HepG2 (cell line): ENCODE measurements around the gene WDFY1. TPM values are rescaled to one million over a fixed set of nuclear protein-coding genes. Genes with fewer than 3 reads are reported as not detected.

ENCODE experiments used
- ATF3 ChIP-seq: sonication (generic); formaldehyde crosslinking; IDR thresholded peaks from 2 replicates; pipeline ENCODE4 v1.4.0; 2020; ENCODE audit warnings: missing genetic modification reagents
- EP300 ChIP-seq, 3 experiments: sonication (generic) in 1 of 3; formaldehyde crosslinking in 1 of 3; IDR thresholded peaks; 2 replicates each; pipeline versions ENCODE4 v1.5.1 to v1.6.1; 2011 to 2020; ENCODE audit warnings: low read depth in 2 of 3, low read length in 2 of 3, borderline replicate concordance in 1 of 3, improper control_type of control experiment in 1 of 3, mild to moderate bottlenecking in 1 of 3, missing genetic modification reagents in 1 of 3, moderate library complexity in 1 of 3
- HNRNPK ChIP-seq: fragments of 200-400 bp; formaldehyde crosslinking; IDR thresholded peaks from 2 replicates; pipeline ENCODE4 v1.6.1; 2018; ENCODE audit warnings: low read length, low read depth, moderate library complexity, mild to moderate bottlenecking; ENCODE audit not compliant: poor library complexity, severe bottlenecking
- ISL2 ChIP-seq: sonication (generic); formaldehyde crosslinking; IDR thresholded peaks from 2 replicates; pipeline ENCODE4 v1.5.0; 2020; ENCODE audit warnings: missing genetic modification reagents
- JUNB ChIP-seq: sonication (generic); formaldehyde crosslinking; IDR thresholded peaks from 2 replicates; pipeline ENCODE4 v1.8.0; 2022; ENCODE audit warnings: missing genetic modification reagents, mild to moderate bottlenecking, borderline replicate concordance
- MBD4 ChIP-seq: IDR thresholded peaks from 2 replicates; pipeline ENCODE4 v1.6.1; 2012; ENCODE audit warnings: low read length, inconsistent platforms, borderline replicate concordance
- NCOR1 ChIP-seq: fragments of 200-600 bp; sonication (generic); IDR thresholded peaks from 2 replicates; pipeline ENCODE4 v1.7.0; 2017; ENCODE audit warnings: antibody characterized with exemption, low read length, borderline replicate concordance
- NR2F6 ChIP-seq, 2 experiments: IDR thresholded peaks; 2 replicates each; pipeline ENCODE4 v1.6.1; 2016; ENCODE audit warnings: antibody characterized with exemption in 1 of 2, mild to moderate bottlenecking in 1 of 2
- POGZ ChIP-seq: sonication (generic); formaldehyde crosslinking; IDR thresholded peaks from 2 replicates; pipeline ENCODE4 v1.4.0; 2020; ENCODE audit warnings: mild to moderate bottlenecking, missing genetic modification reagents
- RARA ChIP-seq: IDR thresholded peaks from 2 replicates; pipeline ENCODE4 v1.6.1; 2016; ENCODE audit warnings: missing genetic modification reagents, missing compliant biosample characterization
- RXRA ChIP-seq: sonication (generic); formaldehyde crosslinking; IDR thresholded peaks from 2 replicates; pipeline ENCODE4 v1.5.1; 2020; ENCODE audit warnings: missing genetic modification reagents
- SMARCE1 ChIP-seq: fragments of 450-650 bp; IDR thresholded peaks from 2 replicates; pipeline ENCODE4 v1.6.1; 2017; ENCODE audit warnings: borderline replicate concordance
- SMC3 ChIP-seq: IDR thresholded peaks from 2 replicates; pipeline ENCODE4 v1.6.1; 2011; ENCODE audit warnings: low read length, improper control_type of control experiment
- SOX13 ChIP-seq, 3 experiments: fragments of 450-650 bp in 1 of 3; sonication (generic) in 1 of 3; formaldehyde crosslinking in 1 of 3; IDR thresholded peaks in 2 of 3; conservative IDR thresholded peaks in 1 of 3; 2 replicates each; pipeline versions ENCODE4 v1.5.0 to v1.6.1; 2016 to 2020; ENCODE audit warnings: antibody characterized with exemption in 1 of 3, mild to moderate bottlenecking in 1 of 3, missing compliant biosample characterization in 1 of 3, missing genetic modification reagents in 1 of 3, moderate library complexity in 1 of 3
- TBX3 ChIP-seq: fragments of 450-650 bp; IDR thresholded peaks from 2 replicates; pipeline ENCODE4 v1.6.1; 2017; ENCODE audit warnings: antibody characterized with exemption, mild to moderate bottlenecking, inconsistent platforms, borderline replicate concordance
- ZBTB20 ChIP-seq: sonication (generic); formaldehyde crosslinking; IDR thresholded peaks from 2 replicates; pipeline ENCODE4 v1.8.1; 2023; ENCODE audit warnings: missing genetic modification reagents, low read depth, mild to moderate bottlenecking, borderline replicate concordance
- ZFP90 ChIP-seq: sonication (generic); formaldehyde crosslinking; IDR thresholded peaks from 2 replicates; pipeline ENCODE4 v1.8.0; 2022; ENCODE audit warnings: missing genetic modification reagents, mild to moderate bottlenecking, inconsistent platforms, borderline replicate concordance
- ZNF232 ChIP-seq: sonication (generic); formaldehyde crosslinking; IDR thresholded peaks from 2 replicates; pipeline ENCODE4 v1.4.0; 2020; ENCODE audit warnings: missing genetic modification reagents, borderline replicate concordance
- ZNF839 ChIP-seq: sonication (generic); formaldehyde crosslinking; IDR thresholded peaks from 2 replicates; pipeline ENCODE4 v1.4.0; 2020; ENCODE audit warnings: missing genetic modification reagents, mild to moderate bottlenecking, borderline replicate concordance
- ZXDC ChIP-seq: sonication (generic); formaldehyde crosslinking; IDR thresholded peaks from 2 replicates; pipeline ENCODE4 v1.5.0; 2020; ENCODE audit warnings: mild to moderate bottlenecking, missing genetic modification reagents
- polyA plus RNA-seq, 8 experiments: library from polyadenylated mRNA; depleted of rRNA in 3 of 8; stranded (reverse) in 7 of 8; unstranded in 1 of 8; fragments of >200 nt; fragmentation: Illumina TruSeq in 4 of 8; extraction: Trizol in 4 of 8; gene quantifications; 2 replicates each; pipeline versions ENCODE4 v1.2.1 to v1.2.3, GENCODE V29; 2011 to 2016; ENCODE audit warnings: low read depth in 4 of 8, missing spikeins in 1 of 8, mixed read lengths in 1 of 8; ENCODE audit not compliant: insufficient read depth in 1 of 8
- total RNA-seq, 5 experiments: library from RNA; depleted of rRNA; stranded (reverse); fragments of >200 nt; fragmentation: Illumina TruSeq; extraction: Trizol; gene quantifications; 2 replicates each; pipeline ENCODE4 v1.2.3, GENCODE V29; 2016; ENCODE audit warnings: low read depth in 1 of 5
- TF ChIP-seq, protein P1 (sequence below): sonication (generic); formaldehyde crosslinking; IDR thresholded peaks from 2 replicates; pipeline ENCODE4 v1.4.0; 2020; ENCODE audit warnings: missing genetic modification reagents

Gene WDFY1
- total and polyA plus RNA-seq, 2 of the 13 experiments (the other 11 are each of a cell fraction or from before 2014, with no cell fraction given) = 77.0 to 78.4 TPM

DNA sequence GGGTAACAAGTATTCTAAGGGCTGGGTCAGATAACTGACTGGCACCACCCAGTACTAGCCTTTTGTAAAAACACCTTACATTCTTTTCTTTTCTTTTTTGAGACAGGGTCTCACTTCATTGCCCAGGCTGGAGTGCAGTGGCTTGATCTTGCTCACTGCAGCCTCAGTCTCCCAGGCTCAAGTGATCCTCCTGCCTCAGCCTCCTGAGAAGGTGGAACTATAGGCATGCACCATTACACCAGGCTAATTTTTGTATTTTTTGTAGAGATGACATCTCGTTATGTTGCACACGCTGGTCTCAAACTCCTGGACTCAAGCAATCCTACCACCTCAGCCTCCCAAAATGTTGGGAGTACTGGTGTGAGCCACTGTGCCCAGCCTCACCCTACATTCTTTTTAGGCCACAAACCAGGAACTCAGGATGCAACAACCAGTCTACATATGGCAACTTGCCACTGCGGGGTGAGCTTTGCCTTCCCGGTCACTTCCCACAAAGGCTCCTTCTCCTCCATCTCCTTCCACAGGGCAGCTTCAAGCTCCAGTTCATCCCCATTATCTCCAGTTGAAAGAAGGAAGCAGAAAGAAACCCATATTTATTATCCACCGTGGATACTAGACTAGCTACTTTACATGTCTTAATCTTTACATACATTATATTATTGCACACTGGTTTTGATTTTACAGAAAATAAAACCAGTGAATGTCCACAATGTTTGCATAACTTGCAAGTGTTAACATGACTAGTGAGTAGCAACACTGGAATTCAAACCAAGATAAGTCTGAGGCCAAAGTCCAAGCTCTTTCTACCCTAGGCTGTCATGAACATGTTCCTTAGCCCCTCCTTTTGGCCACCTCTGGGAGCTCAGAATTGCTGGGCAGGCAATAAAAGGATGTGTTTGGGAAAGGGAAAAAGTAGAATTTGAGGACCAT is 84.1 kb downstream of the WDFY1 start (continued):
- TF ChIP-seq ZNF839 (CRISPR knock-in tag) (no peak), MBD4 (peak; percentile 31; the same call in 1 of the 2 replicates), ATF3 (CRISPR knock-in tag) (peak; percentile 72; the same call in 1 of the 2 replicates), NR2F6 (IDR thresholded peaks at IDR 0.05) (no peak), NR2F6 (CRISPR knock-in tag; IDR thresholded peaks at IDR 0.05) (peak; percentile 32; the same call in 1 of the 2 replicates), NCOR1 (peak; percentile 62; the same call in 1 of the 2 replicates), EP300 (IDR thresholded peaks at IDR 0.05; ENCODE audit: low read depth in 2 of 2, low read length in 2 of 2) (peak; percentile 62 to 89; a peak in 3 of 4 replicates), EP300 (CRISPR knock-in tag; IDR thresholded peaks at IDR 0.05; ENCODE audit: borderline replicate concordance) (peak; percentile 68; the same call in 1 of the 2 replicates), TBX3 (peak; percentile 49), JUNB (peak; percentile 82; the same call in 1 of the 2 replicates), POGZ (CRISPR knock-in tag) (peak; percentile 41; the same call in 1 of the 2 replicates), SOX13 (IDR thresholded peaks at IDR 0.05) (no peak), SOX13 (CRISPR knock-in tag; conservative IDR thresholded peaks at IDR 0.05 in 1 of 2, IDR thresholded peaks at IDR 0.05 in 1 of 2) (peak in 1 of 2 experiments; percentile 51; a peak in 1 of 4 replicates), HNRNPK (no peak), RXRA (0 out of 2 replicates have a peak, but pooled peaks have one; percentile 22), ZBTB20 (CRISPR knock-in tag) (peak; percentile 87), RARA (peak; percentile 33; the same call in 1 of the 2 replicates), ZFP90 (CRISPR knock-in tag) (no peak), ZXDC (CRISPR knock-in tag) (peak; percentile 55; the same call in 1 of the 2 replicates), SMC3 (peak; percentile 61), SMARCE1 (peak; percentile 95), ZNF232 (CRISPR knock-in tag) (no peak), ISL2 (CRISPR knock-in tag) (peak; percentile 65)
- TF ChIP-seq, protein P1, sequence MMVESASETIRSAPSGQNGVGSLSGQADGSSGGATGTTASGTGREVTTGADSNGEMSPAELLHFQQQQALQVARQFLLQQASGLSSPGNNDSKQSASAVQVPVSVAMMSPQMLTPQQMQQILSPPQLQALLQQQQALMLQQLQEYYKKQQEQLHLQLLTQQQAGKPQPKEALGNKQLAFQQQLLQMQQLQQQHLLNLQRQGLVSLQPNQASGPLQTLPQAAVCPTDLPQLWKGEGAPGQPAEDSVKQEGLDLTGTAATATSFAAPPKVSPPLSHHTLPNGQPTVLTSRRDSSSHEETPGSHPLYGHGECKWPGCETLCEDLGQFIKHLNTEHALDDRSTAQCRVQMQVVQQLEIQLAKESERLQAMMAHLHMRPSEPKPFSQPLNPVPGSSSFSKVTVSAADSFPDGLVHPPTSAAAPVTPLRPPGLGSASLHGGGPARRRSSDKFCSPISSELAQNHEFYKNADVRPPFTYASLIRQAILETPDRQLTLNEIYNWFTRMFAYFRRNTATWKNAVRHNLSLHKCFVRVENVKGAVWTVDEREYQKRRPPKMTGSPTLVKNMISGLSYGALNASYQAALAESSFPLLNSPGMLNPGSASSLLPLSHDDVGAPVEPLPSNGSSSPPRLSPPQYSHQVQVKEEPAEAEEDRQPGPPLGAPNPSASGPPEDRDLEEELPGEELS = 0 out of 2 replicates have a peak, but pooled peaks have one; percentile 37
